NCI-H2029 (cell line): ENCODE results near the gene QPRT.
"Not testable (repeated sequence)": the region's sequence is repeated elsewhere in the genome, so short reads cannot be mapped to it uniquely, and the experiment has no call there.

Experiments
- DNase-seq: peaks from one replicate; lab custom pipeline; 2025; lab: John Stamatoyannopoulos, UW

QPRT gene

DNA sequence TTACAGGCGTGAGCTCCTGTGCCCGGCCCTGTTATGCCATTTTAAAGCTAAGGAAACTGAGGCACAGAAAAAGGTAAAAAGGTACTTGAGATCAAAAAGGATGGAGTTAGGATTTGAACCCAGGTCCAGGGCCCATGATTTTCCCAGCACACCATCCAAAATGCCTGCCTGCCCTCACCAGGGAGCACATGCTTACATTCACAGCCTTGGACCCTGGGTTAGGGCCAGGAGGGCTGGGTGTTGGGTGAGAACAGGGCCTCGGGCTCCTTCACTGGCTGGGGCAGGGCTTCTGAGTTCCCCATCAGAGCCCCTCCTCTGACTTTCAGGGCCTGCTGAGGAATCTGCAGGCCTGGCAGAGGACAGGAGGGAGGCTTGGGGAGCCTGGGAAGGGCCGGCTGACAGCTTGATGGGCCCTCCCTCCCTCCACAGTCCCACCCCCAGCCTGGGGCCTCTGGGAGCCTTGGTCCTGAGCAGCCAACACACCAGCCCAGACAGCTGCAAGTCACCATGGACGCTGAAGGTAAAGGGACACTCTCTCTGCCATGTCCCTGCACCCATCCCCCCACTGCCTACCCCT lies at the start of gene QPRT:
Gene QPRT, plus strand, starts transcription at position 490 of the 577 bp plus-strand sequence. Its CDS starts 18 bp downstream, at position 508.
- DNase-seq: no peak

DNA sequence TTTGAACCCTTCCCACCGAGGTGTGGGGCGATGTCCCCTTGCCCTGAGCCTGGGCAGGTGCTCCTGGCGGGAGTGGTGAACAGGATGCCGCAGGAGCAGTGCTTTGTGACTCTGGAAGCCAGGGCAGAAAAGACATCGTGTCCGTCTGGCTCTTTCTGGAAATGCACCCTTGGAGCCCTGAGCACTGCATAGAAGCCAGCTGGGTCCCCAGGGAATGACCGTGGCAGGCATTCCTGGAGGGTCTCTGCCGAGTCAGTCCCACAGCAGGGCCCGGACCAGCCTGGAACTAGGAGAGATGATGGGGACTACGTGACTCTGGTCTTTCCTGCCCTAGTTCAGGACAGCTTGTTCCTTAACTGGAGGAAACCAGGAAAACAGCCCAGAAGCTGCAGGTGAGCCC lies 49.7 kb upstream of the QPRT start:
- not testable (repeated sequence) for DNase-seq

DNA sequence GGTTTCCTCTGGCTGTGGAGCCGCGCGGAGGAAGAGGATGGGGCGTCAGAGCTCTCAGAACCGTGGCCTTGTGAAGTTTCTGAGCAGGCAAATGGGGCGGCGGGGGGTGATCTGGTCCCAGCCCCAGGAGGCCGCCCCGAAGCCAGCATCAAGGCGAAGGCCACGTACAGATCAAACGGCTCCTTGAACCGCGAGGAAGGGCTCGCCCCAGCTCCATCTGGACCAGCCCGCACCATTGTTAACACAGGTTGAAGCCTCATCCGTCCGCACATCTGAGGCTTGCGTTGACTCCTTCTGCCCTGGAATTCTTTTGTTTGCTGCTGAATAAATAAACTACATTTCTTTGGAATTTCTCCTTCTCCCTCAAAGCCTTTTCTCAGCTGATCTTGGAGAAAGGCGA lies 47.3 kb upstream of the QPRT start:
- DNase-seq: not testable (repeated sequence)

GRCh38 chr16:29635902-29636301 lies 43.1 kb upstream of the QPRT start:
- not testable (repeated sequence) for DNase-seq

DNA sequence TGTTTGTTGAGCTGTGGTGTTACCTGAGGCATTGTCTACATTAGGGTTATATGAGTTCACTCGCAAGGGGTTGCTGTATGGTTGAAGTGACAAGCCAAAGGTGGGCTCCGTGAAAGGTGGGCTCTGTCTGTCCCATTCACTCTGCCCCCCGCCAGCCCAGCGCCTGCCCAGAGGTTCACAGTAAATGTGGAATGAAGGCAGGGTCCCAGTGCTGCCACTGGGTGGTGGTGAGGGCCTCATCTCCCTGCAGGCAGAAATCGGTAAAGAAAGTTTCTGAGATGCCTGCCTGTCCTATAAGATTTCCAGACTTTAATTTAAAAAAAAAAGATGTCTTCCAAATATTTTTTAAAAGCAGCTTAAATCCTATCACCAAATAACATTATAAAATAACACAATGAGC lies 42.6 kb upstream of the QPRT start:
- not testable (repeated sequence) for DNase-seq

DNA sequence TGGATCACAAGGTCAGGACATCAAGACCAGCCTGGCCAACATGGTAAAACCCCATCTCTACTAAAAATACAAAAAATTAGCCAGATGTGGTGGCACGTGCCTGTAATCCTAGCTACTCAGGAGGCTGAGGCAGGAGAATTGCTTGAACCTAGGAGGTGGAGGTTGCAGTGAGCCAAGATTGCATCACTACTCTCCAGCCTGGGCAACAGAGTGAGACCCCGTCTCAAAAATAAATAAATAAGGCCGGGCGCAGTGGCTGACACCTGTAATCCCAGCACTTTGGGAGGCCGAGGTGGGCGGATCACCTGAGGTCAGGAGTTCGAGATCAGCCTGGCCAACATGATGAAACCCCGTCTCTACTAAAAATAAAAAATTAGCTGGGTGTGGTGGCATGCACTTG lies 40.2 kb upstream of the QPRT start:
- not testable (repeated sequence) for DNase-seq

DNA sequence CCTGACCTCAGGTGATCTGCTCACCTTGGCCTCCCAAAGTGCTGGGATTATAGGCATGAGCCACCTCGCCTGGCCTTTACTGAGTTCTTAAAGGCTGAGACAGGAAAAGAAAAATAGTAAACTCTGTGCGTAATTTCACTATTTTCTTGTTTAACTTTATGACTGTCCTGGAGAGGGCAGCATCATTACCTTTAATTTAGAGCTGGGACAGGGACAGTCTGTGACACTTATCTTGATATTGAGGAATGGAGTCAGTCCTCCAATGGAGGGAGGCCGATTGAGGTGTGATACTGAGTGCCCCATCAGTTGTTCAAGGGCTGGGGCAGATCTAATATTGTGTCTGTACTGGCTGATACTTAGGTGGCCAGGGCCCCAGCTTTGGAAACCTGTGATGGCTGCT lies 37.4 kb upstream of the QPRT start:
- DNase-seq: no peak

DNA sequence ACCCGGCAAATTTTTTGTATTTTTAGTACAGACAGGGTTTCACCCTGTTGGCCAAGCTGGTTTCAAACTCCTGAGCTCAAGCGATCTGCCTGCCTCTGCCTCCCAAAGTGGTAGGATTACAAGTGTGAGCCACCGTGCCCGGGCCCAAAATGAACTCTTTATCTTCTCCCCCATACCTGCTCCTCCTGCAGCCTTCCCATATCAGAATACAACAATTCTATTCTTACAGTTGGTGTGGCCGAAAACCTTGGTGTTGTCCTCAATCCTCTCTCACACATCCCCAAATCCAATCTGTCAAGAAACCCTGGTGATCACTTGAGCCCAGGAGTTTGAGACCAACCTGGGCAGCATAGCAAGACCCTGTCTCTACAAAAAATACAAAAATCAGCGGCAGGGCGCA lies 35.4 kb upstream of the QPRT start:
- DNase-seq: no peak

DNA sequence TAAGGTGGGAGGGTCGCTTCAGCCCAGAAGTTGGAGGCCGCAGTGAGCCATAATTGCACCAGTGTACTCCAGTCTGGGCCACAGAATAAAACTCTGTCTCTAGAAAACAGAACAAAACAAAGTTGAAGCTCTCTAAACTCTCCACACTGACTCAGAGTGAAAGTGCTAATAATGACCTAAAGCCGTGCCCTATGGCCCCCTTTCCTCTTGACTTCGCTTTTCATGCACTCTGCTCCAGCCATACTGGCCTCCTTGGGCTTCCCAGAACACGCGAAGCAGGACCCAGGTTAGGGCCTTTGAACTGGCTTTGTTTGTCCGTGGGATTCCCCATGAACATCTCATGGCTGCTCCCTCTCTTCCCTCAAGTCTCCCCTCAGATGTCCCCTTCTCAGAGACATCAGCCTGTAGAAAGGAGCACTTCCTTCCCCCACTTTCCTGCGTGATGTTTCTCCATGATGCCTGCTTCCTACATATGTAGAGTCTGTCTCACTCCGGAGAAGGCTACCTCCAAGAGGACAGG lies 34.6 kb upstream of the QPRT start:
- no peak for DNase-seq

GRCh38 chr16:29644973-29645693 lies 33.8 kb upstream of the QPRT start:
- DNase-seq: no peak

GRCh38 chr16:29645694-29646187 lies 33.2 kb upstream of the QPRT start:
- no peak for DNase-seq

- DNase-seq: no peak
Observed at GRCh38 chr16:29646947-29647346, 32.0 kb upstream of the QPRT start.

DNA sequence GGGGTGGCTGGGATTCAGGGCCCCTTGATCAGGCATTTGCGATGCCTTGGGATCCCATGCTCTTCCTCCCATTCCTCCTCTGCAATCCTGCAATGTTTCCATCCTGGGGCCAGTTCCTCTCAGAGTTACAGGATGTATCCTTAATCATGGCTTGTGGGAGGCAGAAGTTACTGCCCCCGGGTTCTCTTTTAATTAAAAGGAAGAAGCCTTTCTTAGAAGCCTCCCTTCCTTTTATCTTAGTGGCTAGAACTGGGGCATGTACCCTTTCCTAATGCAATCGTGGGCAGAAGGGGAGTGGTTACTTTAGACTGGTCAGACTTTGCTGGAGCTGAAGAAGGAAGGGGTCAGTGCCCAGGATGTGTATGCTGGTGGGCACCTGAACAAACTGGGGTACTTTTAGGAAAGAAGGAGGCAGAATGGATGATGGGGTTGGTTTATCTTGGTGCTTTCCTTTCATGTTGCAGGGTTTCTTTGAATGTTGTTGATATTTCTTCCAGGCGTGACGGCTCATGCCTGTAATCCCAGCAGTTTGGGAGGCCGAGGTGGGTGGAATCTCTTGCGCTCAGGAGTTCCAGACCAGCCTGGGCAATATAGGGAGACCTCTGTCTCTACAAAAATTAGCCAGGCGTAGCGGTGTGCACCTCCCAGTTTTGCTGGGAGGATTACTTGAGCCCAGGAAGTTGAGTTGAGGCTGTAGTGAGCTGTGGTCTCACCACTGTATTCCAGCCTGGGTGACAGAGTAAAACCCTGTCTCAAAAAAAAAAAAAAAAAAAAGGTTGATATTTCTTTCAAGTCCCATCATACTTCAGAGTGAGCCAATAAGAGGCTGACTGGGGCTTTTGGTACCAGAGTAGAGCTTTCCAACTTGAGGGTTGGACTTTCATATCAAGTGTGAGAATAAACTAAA lies 29.1 kb upstream of the QPRT start:
- DNase-seq: no peak

GRCh38 chr16:29650771-29651170 lies 28.2 kb upstream of the QPRT start:
- no peak for DNase-seq

DNA sequence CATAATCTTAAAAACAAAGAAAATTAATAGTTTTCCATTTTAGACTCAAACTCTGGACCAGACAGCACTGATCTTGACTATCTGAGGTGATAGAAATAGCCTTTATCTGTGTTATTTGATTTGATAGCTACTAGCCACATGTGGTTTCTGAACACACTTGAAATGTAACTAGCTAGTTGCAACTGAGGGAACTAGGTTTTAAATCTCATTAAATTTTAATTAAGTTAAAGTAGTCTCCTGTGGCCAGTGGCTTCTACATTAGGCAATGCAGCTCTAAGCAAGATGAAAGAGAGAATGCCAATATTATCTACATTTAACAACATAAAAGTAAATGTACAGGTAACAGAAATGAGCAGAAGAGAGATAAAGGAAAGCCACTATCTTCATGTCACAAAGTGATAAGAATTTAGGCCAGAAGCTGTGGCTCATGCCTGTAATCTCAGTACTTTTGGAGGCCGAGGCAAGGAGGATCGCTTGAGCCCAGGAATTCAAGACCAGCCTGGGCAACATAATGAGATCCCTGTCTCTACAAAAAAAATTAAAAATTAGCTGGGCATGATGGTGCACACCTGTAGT lies 27.1 kb upstream of the QPRT start:
- no peak for DNase-seq

- no peak for DNase-seq
Observed at GRCh38 chr16:29653471-29653870, 25.5 kb upstream of the QPRT start.

DNA sequence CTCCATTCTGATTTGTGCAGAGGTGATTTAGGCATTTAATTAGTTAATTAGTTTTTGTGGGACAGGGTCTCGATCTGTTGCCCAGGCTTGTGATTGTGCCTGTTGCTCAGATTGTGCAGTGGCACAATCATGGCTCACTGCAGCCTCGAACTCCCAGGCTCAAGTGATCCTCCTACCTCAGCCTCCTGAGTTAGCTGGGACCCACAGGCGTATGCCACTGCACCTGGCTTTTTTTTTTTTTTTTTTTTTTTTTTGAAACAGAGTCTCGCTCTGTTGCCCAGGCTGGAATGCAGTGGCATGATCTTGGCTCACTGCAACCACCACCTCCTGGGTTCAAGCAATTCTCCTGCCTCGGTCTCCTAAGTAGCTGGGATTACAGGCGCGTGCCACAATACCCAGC lies 25.1 kb upstream of the QPRT start:
- DNase-seq: not testable (repeated sequence)

DNA sequence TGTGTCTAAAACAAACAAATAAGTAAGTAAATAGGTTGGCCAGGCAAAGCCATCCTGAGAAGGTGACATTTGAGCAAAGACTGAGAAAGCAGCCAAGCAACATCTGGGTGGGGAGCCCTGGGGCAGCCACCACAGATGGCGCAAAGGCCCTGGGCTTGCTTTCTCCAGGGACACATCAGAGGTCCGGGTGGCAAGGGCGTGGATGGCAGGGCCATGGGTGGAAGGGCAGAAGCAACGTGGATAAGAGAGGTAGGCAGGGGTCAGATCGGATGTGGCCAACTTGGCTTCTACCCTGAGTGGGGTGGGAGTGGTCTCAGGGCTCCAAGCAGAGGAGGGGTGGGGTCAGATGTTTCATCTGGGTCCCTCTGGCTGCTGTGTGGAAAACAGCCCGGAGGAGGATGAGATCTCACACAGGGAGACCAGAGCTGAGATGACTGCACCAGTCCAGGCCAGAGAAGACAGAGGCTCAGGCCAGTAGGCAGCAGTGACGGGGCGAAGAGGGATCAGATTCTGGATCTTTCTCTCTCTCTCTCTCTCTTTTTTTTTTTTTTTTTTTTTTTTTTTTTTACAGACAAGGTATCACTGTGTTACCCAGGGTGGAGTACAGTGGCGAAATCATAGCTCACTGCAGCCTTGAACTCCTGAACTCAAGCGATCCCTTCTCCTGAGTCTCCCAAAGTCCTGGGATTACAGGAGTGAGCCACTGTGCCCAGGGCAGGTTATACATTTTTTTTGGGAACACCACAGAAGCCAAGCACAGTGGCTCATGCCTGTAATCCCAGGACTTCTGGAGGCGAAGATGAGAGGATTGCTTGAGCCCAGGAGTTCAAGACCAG lies 22.1 kb upstream of the QPRT start:
- DNase-seq: no peak

DNA sequence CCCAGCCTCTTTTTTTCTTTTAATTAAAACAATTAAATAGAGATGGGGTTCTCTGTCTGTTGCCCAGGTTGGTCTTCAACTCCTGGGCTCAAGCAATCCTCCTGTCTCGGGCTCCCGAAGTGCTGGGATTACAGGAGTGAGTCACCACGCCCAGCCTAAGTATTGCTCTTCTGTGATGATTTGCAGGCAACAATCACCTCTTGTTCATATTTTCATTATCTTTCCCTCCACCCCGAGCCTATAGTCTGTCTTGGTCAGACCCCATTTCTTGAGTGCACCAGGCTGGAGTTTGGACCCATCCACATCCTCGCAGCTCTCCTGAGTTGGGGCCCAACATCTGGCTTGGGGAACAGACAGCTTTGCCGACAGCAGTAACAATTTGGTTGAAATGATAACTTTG lies 20.3 kb upstream of the QPRT start:
- no peak for DNase-seq

DNA sequence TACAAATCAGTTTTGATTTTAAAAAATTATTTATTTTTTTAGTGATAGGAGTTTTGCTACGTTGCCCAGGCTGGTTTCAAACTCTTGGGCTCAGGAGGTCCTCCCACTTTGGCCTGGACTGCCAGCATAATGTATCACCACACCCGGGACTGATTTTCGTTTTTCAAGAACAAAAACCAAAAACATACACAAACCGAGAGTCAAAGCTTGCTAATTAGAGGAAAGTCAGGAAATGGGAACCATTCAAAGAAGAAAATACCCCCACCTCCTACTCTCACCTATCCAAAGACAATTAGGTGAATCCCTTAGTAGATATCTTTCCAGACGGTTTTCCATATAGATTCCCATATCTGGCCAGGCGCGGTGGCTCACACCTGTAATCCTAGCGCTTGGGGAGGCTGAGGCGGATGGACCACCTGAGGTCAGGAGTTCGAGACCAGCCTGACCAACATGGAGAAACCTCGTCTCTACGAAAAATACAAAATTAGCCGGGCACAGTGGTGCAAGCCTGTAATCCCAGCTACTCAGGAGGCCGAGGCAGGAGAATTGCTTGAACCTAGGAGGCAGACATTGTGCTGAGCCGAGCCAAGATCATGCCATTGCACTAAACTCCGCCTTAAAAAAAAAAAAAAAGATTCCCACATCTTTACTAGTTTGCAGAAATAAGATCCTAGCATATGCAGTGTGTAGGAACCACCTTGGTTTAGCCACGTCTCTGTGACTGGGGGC lies 16.8 kb upstream of the QPRT start:
- DNase-seq: no peak

DNA sequence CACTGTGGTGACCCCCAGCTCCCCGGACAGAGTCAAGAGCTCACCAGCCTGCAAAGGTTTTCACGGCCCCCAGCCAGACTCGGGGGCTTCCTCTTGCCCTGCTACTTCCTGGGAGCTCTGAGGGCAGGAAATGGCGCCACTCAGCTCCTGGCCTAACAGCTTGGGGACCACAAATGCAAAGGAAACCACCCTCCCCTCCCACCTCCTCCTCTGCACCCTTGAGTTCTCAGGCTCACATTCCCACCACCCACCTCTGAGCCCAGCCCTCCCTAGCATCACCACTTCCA lies 16.3 kb upstream of the QPRT start:
- DNase-seq: no peak
